GM12865 (cell line): Measurements from ENCODE around the gene PEAK3.

Source experiments
- DNase-seq: peaks from one replicate; pipeline ENCODE4 v3.0.0; 2010; ENCODE audit warnings: low read depth
- H3K4me3 ChIP-seq: 2 replicates; pipeline ENCODE4 v1.5.1; 2011; ENCODE audit warnings: mild to moderate bottlenecking, low read depth, low read length, control low read depth
- CTCF ChIP-seq: IDR thresholded peaks from 2 replicates; pipeline ENCODE4 v1.5.1; 2011; ENCODE audit warnings: low read length, control low read depth, low read depth, inconsistent platforms; ENCODE audit not compliant: insufficient read depth; ENCODE audit errors: missing control alignments

The PEAK3 gene

GRCh38 chr19:2247433-2248101, 34.4 kb downstream of the PEAK3 start:
- H3K4me3 ChIP-seq: no peak overlapping the region
- no peak for TF ChIP-seq CTCF
- no peak for DNase-seq

- TF ChIP-seq CTCF: no peak
- H3K4me3 ChIP-seq: no peak overlapping the region
- no peak for DNase-seq
These were observed 35.1 kb downstream of the PEAK3 start for GRCh38 chr19:2246801-2247361.

GRCh38 chr19:2246014-2246620, 35.9 kb downstream of the PEAK3 start:
- no peak for TF ChIP-seq CTCF
- DNase-seq: no peak
- H3K4me3 ChIP-seq: no peak overlapping the region

- no peak for TF ChIP-seq CTCF
- H3K4me3 ChIP-seq: no peak overlapping the region
- no peak for DNase-seq
These were observed 36.7 kb downstream of the PEAK3 start for GRCh38 chr19:2245273-2245672.

GRCh38 chr19:2244486-2244885, 37.5 kb downstream of the PEAK3 start:
- no peak overlapping the region for H3K4me3 ChIP-seq
- TF ChIP-seq CTCF: no peak
- no peak for DNase-seq

- no peak overlapping the region for H3K4me3 ChIP-seq
- no peak for TF ChIP-seq CTCF
- DNase-seq: no peak
These were observed 37.9 kb downstream of the PEAK3 start for GRCh38 chr19:2244125-2244411.
